NT2/D1 (cell line): ENCODE results near the gene UBE2L3.
"Not testable (repeated sequence)": the region's sequence is repeated elsewhere in the genome, so short reads cannot be mapped to it uniquely, and the experiment has no call there.

ENCODE experiments used
- DNase-seq: peaks from one replicate; pipeline ENCODE4 v3.0.0-alpha.2; 2011; ENCODE audit warnings: low read depth, low spot score
- H3K27me3 ChIP-seq: 2 replicates; pipeline ENCODE4 v1.6.0; 2011; ENCODE audit warnings: mild to moderate bottlenecking; ENCODE audit not compliant: insufficient read length, insufficient read depth
- H3K36me3 ChIP-seq: 2 replicates; pipeline ENCODE4 v1.6.1; 2011; ENCODE audit warnings: mild to moderate bottlenecking, low read length, mixed read lengths; ENCODE audit not compliant: insufficient read depth, insufficient read length
- H3K4me1 ChIP-seq: 2 replicates; pipeline ENCODE4 v1.5.1; 2011; ENCODE audit not compliant: insufficient read depth, insufficient read length
- H3K4me3 ChIP-seq: 2 replicates; pipeline ENCODE4 v1.5.1; 2011; ENCODE audit warnings: low read depth; ENCODE audit not compliant: insufficient read length
- H3K9ac ChIP-seq: 2 replicates; pipeline ENCODE4 v1.6.0; 2011; ENCODE audit warnings: low read depth; ENCODE audit not compliant: insufficient read length
- H3K9me3 ChIP-seq: 2 replicates; pipeline ENCODE4 v1.5.1; 2011; ENCODE audit warnings: mild to moderate bottlenecking, low read length; ENCODE audit not compliant: insufficient read depth
- SUZ12 ChIP-seq: IDR thresholded peaks from 2 replicates; pipeline ENCODE4 v1.6.1; 2011; ENCODE audit not compliant: insufficient read length, insufficient read depth; ENCODE audit errors: extremely low read depth
- YY1 ChIP-seq: IDR thresholded peaks from 2 replicates; pipeline ENCODE4 v1.6.1; 2011; ENCODE audit not compliant: insufficient read length, insufficient read depth
- ZNF274 ChIP-seq: IDR thresholded peaks from 2 replicates; pipeline ENCODE4 v1.6.1; 2011; ENCODE audit warnings: mild to moderate bottlenecking, low read depth, low read length

The UBE2L3 gene

DNA sequence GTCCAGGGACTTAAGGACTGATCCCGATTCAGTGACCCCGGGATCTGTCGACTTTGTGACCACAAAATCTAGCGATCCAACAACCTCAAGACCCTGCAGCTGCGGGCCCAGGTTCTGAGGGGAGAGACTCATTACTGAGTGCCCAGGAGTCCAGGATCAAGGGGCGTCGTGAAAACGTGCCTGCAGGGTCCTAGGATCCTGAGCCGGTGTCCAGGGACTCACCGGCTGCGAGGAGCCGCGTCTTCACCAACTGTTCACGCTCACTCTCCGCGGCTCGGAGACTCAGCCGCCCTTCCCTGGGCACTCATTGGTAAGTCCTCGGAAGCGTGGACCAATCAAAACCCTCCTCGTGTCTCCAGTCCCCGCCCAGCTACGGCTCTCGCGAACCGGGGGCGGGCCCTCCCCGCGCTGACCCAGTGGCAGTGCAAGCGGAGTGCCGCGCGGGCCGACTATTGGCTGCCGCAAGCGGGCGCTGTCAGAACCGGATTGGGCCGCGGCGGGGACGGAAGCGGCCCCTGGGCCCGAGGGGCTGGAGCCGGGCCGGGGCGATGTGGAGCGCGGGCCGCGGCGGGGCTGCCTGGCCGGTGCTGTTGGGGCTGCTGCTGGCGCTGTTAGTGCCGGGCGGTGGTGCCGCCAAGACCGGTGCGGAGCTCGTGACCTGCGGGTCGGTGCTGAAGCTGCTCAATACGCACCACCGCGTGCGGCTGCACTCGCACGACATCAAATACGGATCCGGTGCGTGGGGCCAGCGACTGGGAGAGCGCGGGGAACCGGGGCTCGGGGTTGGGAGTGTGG, 74.5 kb downstream of the UBE2L3 start, which contains the start of gene SDF2L1:
TSS of gene SDF2L1 (plus strand) at position 514 of the 795 bp plus-strand sequence. CDS start at position 549, 35 bp downstream.
- Histone ChIP-seq H3K9ac (peak within 1 kb of the TSS; percentile 85), H3K9me3 (no peaks in the 10 kb centered on the region), H3K4me1 (peaks cover 12% of the 10 kb centered on the region), H3K36me3 (peaks cover 17% of the 10 kb centered on the region), H3K27me3 (no peaks in the 10 kb centered on the region), H3K4me3 (peak within 1 kb of the TSS; percentile 84)
- no peak for TF ChIP-seq YY1
- TF ChIP-seq SUZ12, result no peak
- no peak for TF ChIP-seq ZNF274
- DNase-seq, result peak; percentile 91

DNA sequence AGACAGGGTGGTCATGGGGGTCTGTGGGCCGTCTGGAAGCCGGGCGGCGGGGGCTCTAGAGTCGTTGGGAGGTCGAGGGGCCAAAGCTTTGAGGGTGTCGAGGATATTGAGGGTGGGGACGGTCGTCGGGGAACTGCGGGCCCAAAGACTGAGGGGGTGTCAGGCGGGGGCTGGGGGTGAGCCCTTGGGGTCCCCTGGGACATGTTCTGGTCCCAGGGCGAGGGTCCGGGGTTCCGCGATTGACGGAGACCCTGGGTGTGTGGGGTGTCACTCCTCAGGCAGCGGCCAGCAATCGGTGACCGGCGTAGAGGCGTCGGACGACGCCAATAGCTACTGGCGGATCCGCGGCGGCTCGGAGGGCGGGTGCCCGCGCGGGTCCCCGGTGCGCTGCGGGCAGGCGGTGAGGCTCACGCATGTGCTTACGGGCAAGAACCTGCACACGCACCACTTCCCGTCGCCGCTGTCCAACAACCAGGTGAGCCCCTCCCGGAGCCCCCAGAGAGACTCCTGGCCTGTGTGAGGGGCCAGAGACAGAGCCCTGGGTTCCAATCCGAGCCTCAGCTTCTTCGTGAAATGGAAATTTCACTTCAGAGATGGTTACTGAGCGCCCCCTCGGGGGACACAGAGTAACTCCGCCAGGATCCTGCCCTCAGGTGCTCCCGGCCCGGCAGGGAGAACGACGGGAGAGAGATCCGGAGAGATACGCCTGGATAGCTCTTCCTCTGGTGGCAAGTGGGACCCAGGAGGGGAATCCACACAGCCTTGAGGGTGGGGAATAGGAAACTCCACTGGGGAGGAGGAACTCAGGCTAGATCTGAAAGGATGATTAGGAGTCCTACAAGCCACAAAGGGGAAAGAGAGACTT, 75.3 kb downstream of the UBE2L3 start:
- DNase-seq, result no peak
- Histone ChIP-seq H3K4me1 (peaks cover 12% of the 10 kb centered on the region), H3K9ac (peak overlapping the region; percentile 85), H3K4me3 (peak overlapping the region; percentile 84), H3K27me3 (no peaks in the 10 kb centered on the region), H3K36me3 (peaks cover 17% of the 10 kb centered on the region), H3K9me3 (no peaks in the 10 kb centered on the region)
- TF ChIP-seq YY1, result no peak
- no peak for TF ChIP-seq ZNF274
- no peak for TF ChIP-seq SUZ12

DNA sequence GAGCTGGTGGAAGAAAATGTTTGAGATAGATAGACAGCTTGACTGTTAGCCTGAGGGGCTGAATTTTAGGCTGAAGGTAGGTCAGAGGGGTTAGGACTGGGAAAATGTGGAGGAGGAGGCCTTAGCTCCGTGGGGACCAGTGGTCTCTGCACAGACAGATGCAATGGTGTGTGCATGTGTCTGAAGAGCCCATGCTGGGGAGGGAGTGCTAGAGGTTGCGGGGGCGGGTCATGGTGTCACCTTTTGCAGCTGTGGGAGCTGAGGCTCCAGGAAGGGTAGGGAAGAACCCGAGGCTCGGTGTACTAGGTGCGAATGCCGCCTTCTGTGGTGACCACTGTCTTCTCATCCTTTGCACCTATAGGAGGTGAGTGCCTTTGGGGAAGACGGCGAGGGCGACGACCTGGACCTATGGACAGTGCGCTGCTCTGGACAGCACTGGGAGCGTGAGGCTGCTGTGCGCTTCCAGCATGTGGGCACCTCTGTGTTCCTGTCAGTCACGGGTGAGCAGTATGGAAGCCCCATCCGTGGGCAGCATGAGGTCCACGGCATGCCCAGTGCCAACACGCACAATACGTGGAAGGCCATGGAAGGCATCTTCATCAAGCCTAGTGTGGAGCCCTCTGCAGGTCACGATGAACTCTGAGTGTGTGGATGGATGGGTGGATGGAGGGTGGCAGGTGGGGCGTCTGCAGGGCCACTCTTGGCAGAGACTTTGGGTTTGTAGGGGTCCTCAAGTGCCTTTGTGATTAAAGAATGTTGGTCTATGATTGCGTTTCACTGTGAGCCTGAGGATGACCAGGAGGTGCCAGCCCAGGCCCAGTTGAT, 76.2 kb downstream of the UBE2L3 start:
- no peak for DNase-seq
- Histone ChIP-seq H3K27me3 (no peaks in the 10 kb centered on the region), H3K9ac (no peak overlapping the region), H3K36me3 (peaks cover 18% of the 10 kb centered on the region), H3K4me3 (peak overlapping the region; percentile 84), H3K9me3 (no peaks in the 10 kb centered on the region), H3K4me1 (peaks cover 9% of the 10 kb centered on the region)
- no peak for TF ChIP-seq SUZ12
- TF ChIP-seq YY1, result no peak
- TF ChIP-seq ZNF274, result no peak

DNA sequence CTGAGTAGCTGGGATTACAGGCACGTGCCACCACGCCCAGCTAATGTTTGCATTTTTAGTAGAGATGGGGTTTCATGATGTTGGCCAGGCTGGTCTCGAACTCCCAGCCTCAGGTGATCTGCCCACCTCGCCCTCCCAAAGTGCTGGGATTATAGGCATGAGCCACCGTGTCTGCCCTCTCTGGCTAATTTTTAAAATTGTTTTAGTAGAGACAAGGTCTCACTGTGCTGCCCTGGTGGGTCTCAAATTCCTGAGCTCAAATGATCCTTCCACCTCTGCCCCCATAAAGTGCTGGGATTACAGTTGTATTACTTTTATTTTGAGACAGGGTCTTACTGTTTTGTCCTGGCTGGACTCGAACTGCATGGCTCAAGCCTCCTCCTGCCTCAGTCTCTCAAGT, 78.0 kb downstream of the UBE2L3 start:
- H3K9me3 ChIP-seq, result not testable (repeated sequence)

DNA sequence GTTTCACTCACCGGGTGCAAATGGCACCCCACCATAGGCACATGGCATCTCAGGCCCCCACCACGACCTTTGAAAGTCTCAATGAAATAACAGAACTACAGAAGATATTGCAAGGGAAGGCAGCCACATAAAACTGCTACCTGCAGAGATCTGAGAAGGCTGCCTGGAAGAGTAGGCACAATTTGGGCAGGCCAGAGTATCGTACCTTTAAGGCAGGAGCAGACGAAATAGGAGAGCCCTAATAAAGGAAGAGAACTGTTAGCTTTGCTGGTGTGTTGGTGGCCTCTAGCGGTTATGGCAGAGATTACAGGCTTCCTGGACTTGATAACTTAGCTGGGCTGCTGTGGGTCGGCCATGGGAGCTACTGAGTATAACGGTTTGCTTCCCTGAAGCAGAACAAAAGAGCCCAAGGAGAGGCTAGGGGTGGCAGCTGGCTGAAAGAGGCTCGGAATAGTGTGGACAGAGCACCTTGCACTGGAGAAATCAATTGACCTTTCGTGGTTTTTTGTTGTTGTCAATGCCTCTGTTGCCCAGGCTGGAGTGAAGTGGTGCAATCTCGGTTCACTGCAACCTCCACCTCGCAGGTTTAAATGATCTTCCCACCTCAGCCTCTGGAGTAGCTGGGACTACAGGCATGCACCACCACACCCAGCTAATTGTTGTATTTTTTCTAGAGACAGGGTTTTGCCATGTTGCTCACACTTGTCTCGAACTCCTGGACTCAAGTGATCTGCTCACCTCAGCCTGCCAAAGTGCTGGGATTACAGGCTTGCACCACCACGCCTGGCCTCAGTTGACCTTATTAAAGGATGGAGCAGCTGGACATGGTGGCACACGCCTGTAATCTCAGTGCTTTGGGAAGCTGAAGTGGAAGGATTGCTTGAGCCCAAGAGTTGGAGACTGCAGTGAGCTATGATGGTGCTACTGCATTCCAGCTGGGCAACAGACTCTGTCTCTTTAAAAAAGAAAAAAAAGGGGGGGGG, 79.4 kb downstream of the UBE2L3 start:
- no peak for DNase-seq
- TF ChIP-seq YY1, result no peak
- Histone ChIP-seq H3K27me3 (no peaks in the 10 kb centered on the region), H3K9me3 (no peaks in the 10 kb centered on the region), H3K4me1 (peaks cover 8% of the 10 kb centered on the region), H3K4me3 (no peak overlapping the region), H3K9ac (no peak overlapping the region), H3K36me3 (peaks cover 21% of the 10 kb centered on the region)

More for the DNA sequence above, 78.0 kb downstream of the UBE2L3 start:
- not testable (repeated sequence) for H3K9ac ChIP-seq, H3K4me1 ChIP-seq, H3K4me3 ChIP-seq, DNase-seq, H3K27me3 ChIP-seq
- H3K36me3 ChIP-seq, result peaks cover 21% of the 10 kb centered on the region

DNA sequence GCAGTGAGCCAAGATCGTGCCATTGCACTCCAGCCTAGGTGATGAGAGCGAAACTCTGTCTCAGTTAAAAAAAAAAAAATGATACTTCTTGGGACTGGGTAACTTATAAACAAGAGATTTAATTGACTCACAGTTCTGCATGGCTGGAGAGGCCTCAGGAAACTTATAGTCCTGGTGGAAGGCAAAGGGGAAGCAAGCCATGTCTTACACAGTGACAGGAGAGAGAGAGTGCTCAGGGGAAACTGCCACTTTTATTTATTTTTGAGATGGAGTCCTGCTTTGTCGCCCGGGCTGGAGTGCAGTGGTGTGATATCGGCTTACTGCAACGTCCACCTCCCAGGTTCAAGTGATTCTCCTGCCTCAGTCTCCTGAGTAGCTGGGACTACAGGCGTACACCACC, 82.8 kb downstream of the UBE2L3 start:
- TF ChIP-seq SUZ12 (no peak), ZNF274 (no peak), YY1 (no peak)
- H3K36me3 ChIP-seq, result peaks cover 28% of the 10 kb centered on the region
- H3K9ac ChIP-seq, result no peak overlapping the region
- no peaks in the 10 kb centered on the region for H3K9me3 ChIP-seq
- no peak for DNase-seq
- no peak overlapping the region for H3K4me3 ChIP-seq
- peaks cover 3% of the 10 kb centered on the region for H3K4me1 ChIP-seq
- no peaks in the 10 kb centered on the region for H3K27me3 ChIP-seq
